GM18873 (cell line): ENCODE data around the gene REEP3.

Source experiments
- ATAC-seq: cut with Tn5 transposase; IDR thresholded peaks from one replicate; pipeline ENCODE4 v1.9.1; 2021; ENCODE audit warnings: mild to moderate bottlenecking, moderate library complexity, moderate number of reproducible peaks; ENCODE audit not compliant: unreplicated experiment, low FRiP score

Gene REEP3

DNA sequence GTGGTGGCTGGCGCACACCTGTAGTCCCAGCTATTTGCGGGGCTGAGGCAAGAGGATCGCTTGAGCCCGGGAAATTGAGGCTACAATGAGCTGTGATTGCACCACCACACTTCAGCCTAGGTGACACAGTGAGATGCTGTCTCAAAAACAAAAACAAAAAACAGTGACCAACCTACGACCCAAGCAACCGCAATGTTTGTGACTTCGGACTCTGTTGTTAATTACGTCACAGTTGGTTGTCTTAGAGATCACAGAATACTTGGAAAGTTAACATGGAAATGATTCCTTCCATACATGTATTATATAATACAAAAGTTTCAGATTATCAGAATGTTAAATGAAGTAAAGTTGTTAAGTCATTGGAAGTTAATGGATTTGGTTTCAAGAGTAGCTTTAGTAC, 106.2 kb downstream of the REEP3 start:
- no peak for ATAC-seq

GRCh38 chr10:63627881-63628296, 106.7 kb downstream of the REEP3 start:
- no peak for ATAC-seq

DNA sequence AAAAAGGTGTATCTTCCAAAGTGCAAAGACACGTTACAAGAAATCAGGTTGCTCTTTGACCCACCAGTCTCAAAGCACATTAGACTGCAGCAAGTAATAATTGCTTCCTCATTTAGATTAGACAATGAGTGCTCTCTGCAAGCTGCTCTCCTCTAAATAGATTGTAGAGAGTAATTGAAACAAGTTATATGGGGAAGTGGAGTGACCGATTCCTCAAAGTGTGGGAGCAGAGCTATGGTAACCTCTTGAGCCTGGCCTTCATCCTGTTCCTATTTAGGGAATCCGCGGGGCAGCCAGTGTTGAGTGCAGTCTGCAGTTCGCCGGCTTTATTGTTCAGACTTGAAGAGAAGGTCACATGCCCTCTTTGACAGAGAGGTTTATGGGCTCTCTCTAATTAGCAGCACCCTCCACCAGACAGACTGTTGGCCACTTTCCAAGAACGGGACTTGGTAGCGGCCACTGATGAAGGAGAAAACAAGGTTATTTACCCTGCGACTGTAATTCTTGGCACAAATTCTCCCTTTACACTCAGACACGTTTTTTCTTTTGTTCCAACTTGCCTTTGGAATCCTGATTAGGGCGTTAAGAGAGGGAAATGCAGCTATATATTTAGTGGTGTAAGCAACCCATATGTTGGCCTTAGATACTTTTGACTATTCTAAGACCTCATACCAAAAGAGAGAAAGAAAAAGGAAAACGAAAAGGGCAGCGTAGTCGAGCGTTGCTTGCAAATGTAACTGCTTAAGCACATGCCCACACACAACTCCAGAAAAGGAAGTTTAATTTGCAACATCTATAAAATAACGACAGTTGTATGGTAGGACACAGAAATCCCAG, 107.5 kb downstream of the REEP3 start:
- peak; percentile 28 for ATAC-seq

DNA sequence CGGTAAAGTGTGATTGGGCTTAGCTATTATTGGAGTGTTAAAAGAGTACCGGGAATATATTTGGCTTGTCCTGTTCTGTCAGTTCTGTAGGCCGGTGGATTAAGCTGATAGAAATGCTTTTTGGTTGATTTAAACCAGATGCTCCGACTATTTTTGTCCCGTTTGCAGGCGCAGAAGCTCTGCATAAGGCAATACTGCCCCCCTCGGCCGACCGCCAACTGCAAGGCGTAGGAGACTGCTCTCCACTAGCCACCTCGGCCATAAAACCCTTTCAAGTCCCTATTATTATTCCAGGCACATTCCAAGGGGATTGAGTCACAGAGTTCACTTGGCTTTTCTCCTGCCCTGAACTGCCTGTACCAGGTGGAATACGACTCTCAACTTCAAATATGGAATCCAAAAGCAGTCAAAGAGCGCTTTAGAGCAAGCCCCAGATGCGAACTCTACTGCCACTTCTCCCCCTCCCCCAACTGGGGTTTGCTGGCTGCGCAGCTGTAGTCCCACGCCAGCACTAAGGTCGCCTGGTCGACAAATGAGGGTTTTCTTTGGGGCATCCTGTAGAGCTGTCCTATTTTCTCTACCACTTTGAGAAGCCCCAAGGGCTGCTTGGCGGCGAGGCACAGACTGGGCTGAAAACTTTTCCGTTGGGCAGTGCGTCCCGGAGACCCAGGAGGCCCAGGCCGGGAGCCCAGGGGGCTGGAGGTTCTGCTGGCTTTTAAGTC, 108.3 kb downstream of the REEP3 start:
- peak; percentile 55 for ATAC-seq

GRCh38 chr10:63630085-63630930, 109.1 kb downstream of the REEP3 start:
- ATAC-seq: peak; percentile 55

DNA sequence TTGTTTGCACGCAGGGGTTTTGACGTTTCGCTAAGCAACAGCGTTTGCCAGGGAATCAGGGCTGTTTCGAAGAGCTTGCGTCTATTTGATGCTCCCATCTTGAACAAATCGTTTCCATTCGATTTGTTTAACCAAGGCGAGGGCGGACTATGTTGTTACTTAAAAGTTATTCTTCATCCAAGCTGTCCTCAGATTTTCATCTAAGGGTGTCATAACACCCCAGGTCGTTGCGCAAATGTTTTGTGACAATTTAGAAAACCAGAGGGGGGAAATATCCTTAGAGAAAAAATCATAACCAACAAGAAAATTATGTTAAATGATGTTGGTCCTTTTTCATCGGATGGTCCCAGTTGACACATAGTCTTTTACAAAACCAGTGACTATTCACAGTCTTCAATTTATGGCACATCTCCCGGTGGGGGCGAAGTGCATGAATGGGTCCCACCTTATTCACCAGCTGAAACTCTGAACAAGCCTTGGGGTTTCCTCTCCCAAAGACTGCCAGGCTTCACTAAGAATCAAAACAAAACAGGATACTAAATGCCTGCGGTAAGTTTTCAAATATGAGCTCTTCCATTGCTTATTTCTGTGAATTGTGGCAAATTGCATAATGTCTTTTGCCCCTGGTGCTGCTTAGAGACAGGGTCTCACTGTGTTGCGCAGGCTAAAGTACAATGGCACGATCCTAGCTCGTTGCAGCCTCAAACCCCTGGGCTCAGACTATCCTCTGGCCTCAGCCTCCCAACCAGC, 109.9 kb downstream of the REEP3 start:
- no peak for ATAC-seq

DNA sequence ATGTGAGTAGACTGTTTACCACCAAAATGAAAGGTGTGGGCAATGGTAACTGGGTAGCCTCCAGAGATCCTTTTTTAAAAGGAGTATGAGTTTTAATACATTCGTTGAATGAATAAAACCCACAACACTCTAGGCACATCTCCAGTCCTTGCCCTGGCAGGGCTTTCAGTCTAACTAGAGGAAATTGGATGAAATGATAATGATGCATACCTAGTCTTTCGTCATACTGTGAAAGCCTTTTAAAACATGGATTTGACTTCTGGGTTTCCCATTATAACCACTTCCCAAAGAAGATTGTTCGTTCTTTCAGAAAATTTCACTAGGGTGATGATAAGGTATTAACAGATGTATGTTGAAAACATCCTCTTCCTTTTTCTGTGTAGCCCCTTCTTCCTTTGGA, 110.8 kb downstream of the REEP3 start:
- ATAC-seq: no peak

- no peak for ATAC-seq
Observed at GRCh38 chr10:63633677-63634487, 112.7 kb downstream of the REEP3 start.

- no peak for ATAC-seq
Observed at GRCh38 chr10:63634488-63635065, 113.4 kb downstream of the REEP3 start.

DNA sequence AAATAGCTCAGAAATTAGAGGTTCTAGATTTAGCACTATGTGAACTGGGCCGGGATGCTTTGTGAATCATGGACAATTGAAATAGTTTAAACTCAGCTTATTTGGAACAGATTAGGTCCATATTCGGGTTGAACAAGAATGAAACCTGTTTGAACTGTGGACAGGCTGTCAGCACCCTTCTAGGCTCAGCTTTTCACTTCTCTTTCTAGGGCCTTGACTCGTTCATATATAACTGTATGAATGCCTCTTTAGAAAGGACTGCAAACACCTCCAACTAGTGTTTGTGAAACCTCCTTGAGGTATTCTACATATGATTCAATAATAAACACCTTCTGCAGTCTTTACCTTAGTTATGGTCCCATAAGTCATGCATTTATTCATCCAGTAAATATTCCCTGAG, 115.6 kb downstream of the REEP3 start:
- ATAC-seq: no peak

DNA sequence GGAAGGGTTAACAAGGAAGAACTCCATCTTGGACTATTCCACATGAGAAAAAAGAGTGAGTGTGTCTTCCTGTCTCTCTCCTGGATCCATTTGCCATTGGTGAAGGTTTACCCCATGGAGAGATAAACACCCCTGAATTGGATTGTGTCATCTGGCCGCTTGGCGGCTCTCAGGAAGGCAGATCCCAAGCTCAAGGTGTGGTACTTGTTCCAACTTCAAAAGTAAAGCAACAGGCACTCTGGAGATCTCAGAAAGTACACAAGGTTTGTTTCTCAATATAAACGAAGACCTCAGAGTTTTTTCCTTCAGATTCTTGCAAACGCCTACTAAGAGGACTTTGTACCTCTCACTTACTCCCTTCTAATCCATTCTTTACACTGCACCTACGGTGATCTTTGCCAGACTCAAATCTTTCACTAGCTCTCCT, 116.7 kb downstream of the REEP3 start:
- no peak for ATAC-seq

DNA sequence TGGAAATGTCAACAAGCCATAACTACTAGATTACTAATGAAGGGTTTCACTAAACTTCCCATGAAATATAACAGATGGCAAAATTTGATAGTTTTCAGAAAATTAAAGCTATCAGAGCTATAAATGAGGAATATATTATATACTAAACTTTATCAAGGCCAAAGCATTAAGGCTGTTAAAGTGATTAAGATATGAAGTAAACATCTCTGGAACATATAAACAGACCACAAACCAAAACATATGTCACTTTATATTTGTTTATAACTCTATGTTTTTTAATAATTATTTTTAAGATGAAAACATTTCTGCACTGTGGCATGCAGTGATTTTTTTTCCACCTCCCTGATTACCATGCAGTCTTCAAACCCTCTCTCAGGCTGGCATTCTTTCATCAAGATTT, 120.2 kb downstream of the REEP3 start:
- ATAC-seq: no peak

GRCh38 chr10:63641799-63642198, 120.6 kb downstream of the REEP3 start:
- ATAC-seq: no peak

DNA sequence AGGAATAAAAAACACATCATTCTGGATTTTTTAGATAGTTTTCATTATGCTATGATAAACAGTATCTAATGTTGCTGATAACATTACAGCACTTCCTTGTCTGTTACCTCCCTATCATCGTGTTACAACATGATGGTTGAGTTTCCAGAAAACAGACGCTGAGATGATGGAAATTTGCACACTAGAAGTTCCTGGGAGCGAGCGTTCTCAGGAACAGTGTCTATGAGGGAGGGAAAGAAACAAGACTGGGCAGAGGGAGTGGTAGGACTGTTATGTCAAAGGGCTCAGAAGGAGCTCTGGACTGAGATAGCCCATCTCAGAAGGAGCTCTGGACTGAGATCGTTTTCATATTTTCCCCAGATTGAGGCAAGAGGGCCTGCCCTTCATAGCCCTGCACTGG, 121.6 kb downstream of the REEP3 start:
- no peak for ATAC-seq

DNA sequence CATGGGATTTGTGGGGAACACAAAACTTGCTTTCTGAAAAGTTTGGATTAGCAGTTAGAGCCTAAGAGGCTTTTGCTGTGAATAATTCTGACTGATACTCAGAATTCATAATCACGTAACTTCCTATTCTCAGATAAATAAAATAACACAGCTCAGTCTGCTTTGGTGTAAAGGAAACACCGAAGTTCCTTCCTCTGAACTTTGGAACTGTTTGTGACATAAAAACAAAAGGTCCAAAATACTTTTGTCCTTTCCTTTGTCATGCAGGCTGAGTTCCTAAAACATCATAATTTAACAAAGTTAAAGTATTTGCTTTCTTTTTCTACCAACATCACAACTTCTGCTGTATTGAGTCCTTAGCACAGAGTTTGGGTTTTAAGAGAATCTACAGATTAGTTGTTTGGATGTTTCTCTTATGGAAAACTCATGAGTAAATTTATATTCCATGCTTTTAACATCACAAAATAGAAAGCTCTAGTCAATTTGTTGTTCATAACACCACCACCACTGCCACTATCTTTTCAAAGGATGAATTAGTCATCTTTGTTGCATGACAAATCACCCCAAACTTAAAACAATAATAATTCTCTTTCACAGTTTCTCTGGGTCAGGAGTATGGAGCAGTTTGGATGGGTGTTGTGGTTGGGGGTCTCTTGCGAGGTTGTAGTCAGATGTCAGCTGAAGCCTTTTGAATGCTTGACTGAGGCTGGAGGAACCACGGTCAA, 123.4 kb downstream of the REEP3 start:
- ATAC-seq: no peak

DNA sequence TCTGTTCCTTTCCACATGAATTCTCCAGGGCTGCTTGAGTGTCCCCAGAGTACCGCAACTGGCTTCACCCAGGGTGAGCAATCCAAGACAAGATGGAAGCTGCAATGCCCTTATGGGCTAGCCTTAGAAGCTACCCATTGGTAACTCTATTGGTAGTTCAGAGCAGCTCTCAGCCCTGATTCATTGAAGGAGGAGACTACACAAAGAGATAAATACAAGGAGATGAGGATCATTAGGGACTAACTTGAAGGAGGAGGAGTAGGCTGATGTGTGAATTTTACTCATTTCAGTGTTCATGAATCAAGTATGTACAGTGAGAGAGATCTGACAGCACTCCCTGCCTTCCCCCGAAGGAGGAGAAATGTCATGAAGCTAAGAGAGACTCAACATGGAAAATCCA, 124.0 kb downstream of the REEP3 start:
- ATAC-seq: no peak

DNA sequence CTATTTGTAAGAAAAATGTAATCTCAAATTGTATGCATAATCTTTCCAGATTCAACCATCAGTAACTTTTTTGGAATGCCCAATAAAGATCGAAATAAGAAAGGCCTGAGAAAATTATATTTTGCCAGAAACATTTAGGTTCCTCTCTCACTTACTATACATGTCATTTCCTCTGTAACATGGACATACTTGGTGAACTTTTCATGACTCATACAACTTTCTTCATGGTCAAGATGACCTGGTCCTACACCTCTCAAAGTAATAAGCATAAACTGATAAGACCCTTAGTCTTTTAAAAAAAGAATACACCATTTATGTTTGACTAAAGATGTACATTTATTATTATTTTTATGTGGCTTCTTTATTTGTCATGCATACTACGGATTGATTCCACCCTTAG, 125.3 kb downstream of the REEP3 start:
- ATAC-seq: no peak

DNA sequence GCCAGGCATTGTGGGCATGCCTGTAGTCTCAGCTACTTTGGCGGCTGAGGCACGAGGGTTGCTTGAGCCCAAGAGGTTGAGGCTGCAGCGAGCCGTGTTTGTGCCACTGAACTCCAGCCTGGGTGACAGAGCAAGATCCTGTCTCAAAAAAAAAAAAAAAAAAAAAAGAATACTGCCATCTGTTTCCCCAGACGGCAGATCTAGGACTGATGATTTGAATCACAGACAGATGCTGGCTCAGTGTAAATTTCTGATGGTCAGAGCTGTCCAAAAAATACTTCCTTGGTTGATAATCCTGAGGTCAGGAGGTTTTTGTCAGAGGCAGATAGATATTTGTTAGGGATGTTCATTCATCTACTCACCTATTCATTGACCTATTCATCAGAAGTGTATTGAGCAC, 130.7 kb downstream of the REEP3 start:
- no peak for ATAC-seq
